ENCODE measurements around the gene CRYBG2.

The CRYBG2 gene, protein sequence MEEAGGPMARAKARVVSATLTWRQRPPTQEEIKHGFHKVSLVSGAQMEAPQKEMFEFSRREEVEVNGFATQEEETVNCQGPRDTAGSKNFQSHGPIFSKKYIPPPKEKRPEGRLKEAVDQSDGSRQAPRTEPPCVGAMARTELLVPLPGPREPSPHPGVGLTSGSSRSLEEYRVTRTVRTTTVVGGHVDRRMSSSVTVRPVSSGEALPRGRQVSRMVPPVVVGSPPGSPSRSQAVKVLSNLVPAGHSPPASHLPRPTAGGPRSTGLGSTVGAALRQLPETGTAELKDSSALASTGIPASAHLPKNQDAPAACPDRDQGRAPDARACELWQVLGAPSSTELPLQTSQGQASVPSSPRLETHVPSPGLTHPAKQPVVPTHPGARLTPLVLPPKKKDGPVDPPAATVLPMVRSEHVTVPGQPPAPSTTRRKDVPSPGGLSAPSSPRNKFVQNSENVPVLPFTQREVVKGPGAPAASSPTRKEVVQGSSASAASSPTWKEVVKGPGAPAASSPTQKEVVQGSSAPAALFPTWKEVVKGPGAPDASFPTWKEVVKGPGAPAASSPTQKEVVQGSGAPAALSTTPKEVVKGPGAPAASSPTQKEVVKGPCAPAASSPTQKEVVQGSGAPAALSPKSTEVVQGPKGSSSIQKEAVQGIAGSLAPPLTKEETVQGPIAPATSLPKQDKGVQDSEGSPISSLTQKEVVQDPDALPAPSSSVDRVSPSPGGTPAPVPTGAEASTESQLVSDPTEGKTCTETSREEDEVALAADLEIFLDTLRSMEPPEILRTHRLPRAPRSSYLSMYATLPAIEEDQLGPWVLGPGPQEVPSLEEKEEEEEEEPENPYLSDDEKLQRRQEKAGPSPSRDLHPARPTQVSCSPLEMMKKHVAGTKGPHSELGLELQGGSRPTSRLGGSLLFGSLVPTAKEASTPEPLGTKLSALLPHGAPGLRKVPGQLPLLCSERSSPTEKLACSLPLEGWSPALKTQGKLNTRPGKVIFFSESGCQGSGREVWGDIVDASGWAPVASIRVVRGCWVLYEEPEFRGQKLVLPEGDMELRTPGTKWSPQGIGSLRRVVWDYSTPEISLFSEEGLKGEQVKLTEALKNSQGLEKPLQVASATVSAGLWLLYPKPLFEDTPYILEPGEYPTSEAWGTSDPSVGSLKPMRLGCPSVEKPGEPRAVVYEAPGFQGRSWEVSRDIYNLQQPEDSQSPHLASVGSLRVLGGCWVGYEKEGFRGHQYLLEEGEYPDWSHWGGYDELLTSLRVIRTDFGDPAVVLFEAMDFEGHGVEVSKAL (N-terminal part only)

DNA sequence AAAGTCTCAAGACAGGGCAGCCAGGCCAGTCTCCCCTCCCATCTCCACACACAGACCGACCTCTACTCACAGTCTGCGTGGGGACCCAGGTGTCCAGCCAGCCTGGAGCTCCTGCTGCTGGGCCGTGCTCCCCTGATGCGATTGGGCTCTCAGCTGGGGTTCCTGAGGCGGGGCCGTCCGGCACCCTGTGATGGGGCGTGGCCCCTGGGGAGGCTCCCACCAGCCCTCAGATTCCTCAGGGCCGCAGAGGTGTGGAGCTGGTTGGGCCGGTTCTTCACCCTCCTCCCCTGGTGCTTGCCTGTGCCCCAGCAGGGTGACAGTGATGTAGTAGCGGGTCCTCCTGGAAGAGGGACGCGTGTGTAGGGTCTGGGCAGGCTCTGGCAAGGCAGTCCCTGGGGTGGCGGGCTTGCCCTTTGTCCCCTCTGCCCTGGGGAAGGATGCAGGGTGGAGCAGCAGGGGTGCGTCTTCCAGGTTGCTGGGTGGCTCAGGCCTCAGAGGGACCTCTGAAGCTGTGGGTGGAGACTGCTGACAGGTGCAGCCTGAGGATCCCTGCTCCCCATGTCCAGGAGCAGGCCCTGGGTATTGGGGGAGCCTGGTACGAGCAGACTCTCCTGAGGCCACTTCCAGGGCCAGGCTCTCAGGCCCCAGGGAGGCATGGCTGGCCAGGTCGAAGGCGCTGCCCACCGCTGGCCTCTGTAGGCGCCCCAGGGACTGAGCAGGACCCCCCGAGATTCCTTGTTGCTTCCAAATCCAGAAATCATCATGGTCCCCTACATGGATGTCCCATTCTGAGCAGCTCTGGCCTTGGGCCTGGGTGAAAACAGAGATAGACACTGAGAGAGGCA lies at the start of gene CRYBG2:
Gene CRYBG2 (minus strand): TSS at position 155 of the 845 bp plus-strand sequence. CDS start 7,473 bp downstream, outside the sequence.
- no peaks in the 10 kb centered on the region for H3K4me1 ChIP-seq (ENCODE audit: insufficient read depth, low read length)
- ATAC-seq (ENCODE audit: insufficient read depth, low read depth) (no peak), DNase-seq (no peak)
- H3K27me3 ChIP-seq (ENCODE audit: insufficient read depth, low read length, poor library complexity) = peaks cover 8% of the 10 kb centered on the region
- H3K36me3 ChIP-seq (ENCODE audit: insufficient read depth, low read length) = no peaks in the 10 kb centered on the region
- H3K79me2 ChIP-seq (ENCODE audit: insufficient read depth, low read length) = no peaks in the 10 kb centered on the region
- no peaks in the 10 kb centered on the region for H3K9me3 ChIP-seq (ENCODE audit: insufficient read depth, low read length, severe bottlenecking)
- no peaks in the 10 kb centered on the region for H4K20me1 ChIP-seq (ENCODE audit: insufficient read depth, low read length)
- H3K27ac ChIP-seq (ENCODE audit: low read length) = no peak within 1 kb of the TSS
- TF ChIP-seq EZH2 (IDR thresholded peaks at IDR 0.05; ENCODE audit: borderline replicate concordance, low read depth, low read length, severe bottlenecking) = no peak
- TF ChIP-seq, protein P1, sequence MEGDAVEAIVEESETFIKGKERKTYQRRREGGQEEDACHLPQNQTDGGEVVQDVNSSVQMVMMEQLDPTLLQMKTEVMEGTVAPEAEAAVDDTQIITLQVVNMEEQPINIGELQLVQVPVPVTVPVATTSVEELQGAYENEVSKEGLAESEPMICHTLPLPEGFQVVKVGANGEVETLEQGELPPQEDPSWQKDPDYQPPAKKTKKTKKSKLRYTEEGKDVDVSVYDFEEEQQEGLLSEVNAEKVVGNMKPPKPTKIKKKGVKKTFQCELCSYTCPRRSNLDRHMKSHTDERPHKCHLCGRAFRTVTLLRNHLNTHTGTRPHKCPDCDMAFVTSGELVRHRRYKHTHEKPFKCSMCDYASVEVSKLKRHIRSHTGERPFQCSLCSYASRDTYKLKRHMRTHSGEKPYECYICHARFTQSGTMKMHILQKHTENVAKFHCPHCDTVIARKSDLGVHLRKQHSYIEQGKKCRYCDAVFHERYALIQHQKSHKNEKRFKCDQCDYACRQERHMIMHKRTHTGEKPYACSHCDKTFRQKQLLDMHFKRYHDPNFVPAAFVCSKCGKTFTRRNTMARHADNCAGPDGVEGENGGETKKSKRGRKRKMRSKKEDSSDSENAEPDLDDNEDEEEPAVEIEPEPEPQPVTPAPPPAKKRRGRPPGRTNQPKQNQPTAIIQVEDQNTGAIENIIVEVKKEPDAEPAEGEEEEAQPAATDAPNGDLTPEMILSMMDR (IDR thresholded peaks at IDR 0.05; ENCODE audit: borderline replicate concordance, extremely low read depth, low read length, poor library complexity, severe bottlenecking) = no peak
- H3K9ac ChIP-seq (ENCODE audit: low read depth, low read length) = no peak within 1 kb of the TSS
- H3K4me2 ChIP-seq (ENCODE audit: insufficient read depth, low read length) = no peak within 1 kb of the TSS
- H2AFZ ChIP-seq (ENCODE audit: low read depth, low read length) = no peak within 1 kb of the TSS
- H3K4me3 ChIP-seq (ENCODE audit: low read depth in 1 of 2, low read length in 2 of 2) = no peak within 1 kb of the TSS

DNA sequence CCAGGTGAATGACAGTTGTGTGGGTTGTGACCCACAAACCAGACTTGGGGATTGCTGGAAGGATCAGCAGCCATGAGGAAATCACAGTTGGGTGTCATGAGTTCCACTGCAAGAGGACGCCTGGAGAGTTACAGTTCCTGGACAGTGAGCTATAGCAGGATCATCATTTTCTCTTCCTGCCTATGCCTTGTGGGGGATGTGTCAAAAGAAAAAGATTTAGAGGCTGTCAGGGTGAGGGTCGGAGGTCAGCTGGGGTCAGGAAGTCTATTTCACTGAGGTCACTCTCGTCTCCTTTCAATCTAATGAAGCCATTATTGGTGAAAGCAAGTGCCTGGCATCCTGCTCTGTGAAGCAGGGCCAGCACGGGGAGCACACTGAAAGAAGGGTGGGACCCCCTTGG lies 49.7 kb upstream of the CRYBG2 start:
- no peak overlapping the region for H3K9ac ChIP-seq (ENCODE audit: low read depth, low read length)
- no peak overlapping the region for H3K27ac ChIP-seq (ENCODE audit: low read length)
- no peak for DNase-seq
- H3K4me1 ChIP-seq (ENCODE audit: insufficient read depth, low read length) = no peaks in the 10 kb centered on the region
- no peaks in the 10 kb centered on the region for H3K36me3 ChIP-seq (ENCODE audit: insufficient read depth, low read length)
- H3K27me3 ChIP-seq (ENCODE audit: insufficient read depth, low read length, poor library complexity) = peaks cover 3% of the 10 kb centered on the region
- no peaks in the 10 kb centered on the region; the same call in 1 of the 2 replicates for H4K20me1 ChIP-seq (ENCODE audit: insufficient read depth, low read length)
- H3K4me3 ChIP-seq (ENCODE audit: low read depth in 1 of 2, low read length in 2 of 2) = no peak overlapping the region
- TF ChIP-seq EZH2 (IDR thresholded peaks at IDR 0.05; ENCODE audit: borderline replicate concordance, low read depth, low read length, severe bottlenecking) = no peak
- TF ChIP-seq, protein P1 (IDR thresholded peaks at IDR 0.05; ENCODE audit: borderline replicate concordance, extremely low read depth, low read length, poor library complexity, severe bottlenecking) = no peak
- H2AFZ ChIP-seq (ENCODE audit: low read depth, low read length) = no peak overlapping the region
- no peaks in the 10 kb centered on the region for H3K9me3 ChIP-seq (ENCODE audit: insufficient read depth, low read length, severe bottlenecking)
- ATAC-seq (ENCODE audit: insufficient read depth, low read depth) = no peak
- no peak overlapping the region for H3K4me2 ChIP-seq (ENCODE audit: insufficient read depth, low read length)
- H3K79me2 ChIP-seq (ENCODE audit: insufficient read depth, low read length) = no peaks in the 10 kb centered on the region

DNA sequence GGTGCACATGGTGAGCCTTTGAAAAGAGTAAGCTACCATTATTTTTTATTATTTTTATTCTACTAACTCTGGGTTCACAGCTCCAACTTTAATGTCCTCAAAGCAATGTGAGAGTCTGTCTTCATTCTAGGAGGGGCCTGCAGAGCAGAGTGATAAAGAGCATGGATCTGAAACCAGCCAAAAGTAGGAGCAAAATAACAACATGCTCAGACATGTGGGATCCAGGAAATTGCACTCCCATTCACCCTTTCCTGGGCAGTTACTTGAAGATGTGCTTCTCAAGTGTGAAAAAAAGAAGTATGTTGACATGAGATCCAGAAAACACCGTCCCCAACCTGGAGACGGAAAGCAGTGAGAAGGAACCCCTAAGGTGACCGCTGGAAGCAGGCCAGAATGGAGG lies 48.0 kb upstream of the CRYBG2 start:
- Histone ChIP-seq H3K9ac (ENCODE audit: low read depth, low read length) (no peak overlapping the region), H3K27me3 (ENCODE audit: insufficient read depth, low read length, poor library complexity) (peaks cover 3% of the 10 kb centered on the region), H3K36me3 (ENCODE audit: insufficient read depth, low read length) (no peaks in the 10 kb centered on the region), H3K27ac (ENCODE audit: low read length) (no peak overlapping the region), H3K9me3 (ENCODE audit: insufficient read depth, low read length, severe bottlenecking) (no peaks in the 10 kb centered on the region), H2AFZ (ENCODE audit: low read depth, low read length) (no peak overlapping the region), H3K79me2 (ENCODE audit: insufficient read depth, low read length) (no peaks in the 10 kb centered on the region), H3K4me3 (ENCODE audit: low read depth in 1 of 2, low read length in 2 of 2) (no peak overlapping the region), H4K20me1 (ENCODE audit: insufficient read depth, low read length) (no peaks in the 10 kb centered on the region), H3K4me2 (ENCODE audit: insufficient read depth, low read length) (no peak overlapping the region), H3K4me1 (ENCODE audit: insufficient read depth, low read length) (no peaks in the 10 kb centered on the region)
- DNase-seq (no peak), ATAC-seq (ENCODE audit: insufficient read depth, low read depth) (no peak)
- TF ChIP-seq, protein P1 (IDR thresholded peaks at IDR 0.05; ENCODE audit: borderline replicate concordance, extremely low read depth, low read length, poor library complexity, severe bottlenecking) = no peak
- TF ChIP-seq EZH2 (IDR thresholded peaks at IDR 0.05; ENCODE audit: borderline replicate concordance, low read depth, low read length, severe bottlenecking) = no peak
